Breast epithelium (tissue), 3 donors: ENCODE data around the gene LCK.

ENCODE experiments used
- POLR2A ChIP-seq: fragments of 450-650 bp; IDR thresholded peaks from one replicate; pipeline ENCODE4 v1.6.1; 2016; ENCODE audit warnings: antibody characterized with exemption, mild to moderate bottlenecking, moderate library complexity
- POLR2AphosphoS5 ChIP-seq, 3 donors: sonication (generic); formaldehyde crosslinking; IDR thresholded peaks; one replicate each; pipeline ENCODE4 v1.6.1; 2017; ENCODE audit warnings: antibody characterized with exemption in 3 of 3

GRCh38 chr1:32239337-32239736 is 11.7 kb upstream of the LCK start:
- TF ChIP-seq POLR2A (no peak), POLR2AphosphoS5 (IDR thresholded peaks at IDR 0.05) (no peak)
